Measurements from ENCODE around the gene SCARB1.
"Not testable (repeated sequence)": the region's sequence is repeated elsewhere in the genome, so short reads cannot be mapped to it uniquely, and the experiment has no call there.

Gene SCARB1

GRCh38 chr12:124883263-124884130 is 19.8 kb upstream of the SCARB1 start:
- DNase-seq, result no peak

- no peak for DNase-seq
Measured at GRCh38 chr12:124881123-124881522, 17.5 kb upstream of the SCARB1 start.

- DNase-seq, result not testable (repeated sequence)
Measured at GRCh38 chr12:124880335-124880734, 16.7 kb upstream of the SCARB1 start.

GRCh38 chr12:124878795-124879516 is 15.3 kb upstream of the SCARB1 start:
- no peak for DNase-seq

- no peak for DNase-seq
Measured at GRCh38 chr12:124877423-124877822, 13.8 kb upstream of the SCARB1 start.

GRCh38 chr12:124876171-124876570 is 12.5 kb upstream of the SCARB1 start:
- DNase-seq, result no peak

- no peak for DNase-seq
Measured at GRCh38 chr12:124875803-124876132, 12.1 kb upstream of the SCARB1 start.

GRCh38 chr12:124874988-124875802 is 11.5 kb upstream of the SCARB1 start:
- DNase-seq, result no peak

GRCh38 chr12:124874188-124874587 is 10.5 kb upstream of the SCARB1 start:
- no peak for DNase-seq

GRCh38 chr12:124872068-124872719 is 8.5 kb upstream of the SCARB1 start:
- no peak for DNase-seq

- DNase-seq, result no peak
Measured at GRCh38 chr12:124871297-124871696, 7.6 kb upstream of the SCARB1 start.

GRCh38 chr12:124870515-124870914 is 6.9 kb upstream of the SCARB1 start:
- no peak for DNase-seq

GRCh38 chr12:124869059-124869665 is 5.5 kb upstream of the SCARB1 start:
- DNase-seq, result no peak

- DNase-seq, result no peak
Measured at GRCh38 chr12:124868252-124869058, 4.8 kb upstream of the SCARB1 start.

GRCh38 chr12:124867401-124867930 is 3.8 kb upstream of the SCARB1 start:
- DNase-seq, result no peak

GRCh38 chr12:124866883-124867400 is 3.3 kb upstream of the SCARB1 start:
- DNase-seq, result no peak

- DNase-seq, result no peak
Measured at GRCh38 chr12:124866195-124866882, 2.7 kb upstream of the SCARB1 start.

- DNase-seq, result no peak
Measured at GRCh38 chr12:124865728-124866127, 2.1 kb upstream of the SCARB1 start.

GRCh38 chr12:124864326-124864752 is 675 bp upstream of the SCARB1 start:
- DNase-seq, result no peak

- no peak for DNase-seq
Measured at GRCh38 chr12:124862768-124863415, 772 bp downstream of the SCARB1 start.

All from CD4-positive, alpha-beta T cell treated with Interleukin-17A for 1 hour (primary cell).